HG02973 (cell line): ENCODE results near the gene GRIK3.

Source experiments
- ATAC-seq: cut with Tn5 transposase; IDR thresholded peaks from one replicate; pipeline ENCODE4 v1.9.1; 2021; ENCODE audit warnings: moderate library complexity; ENCODE audit not compliant: unreplicated experiment

Gene GRIK3

GRCh38 chr1:36982709-36983108 lies 51.6 kb downstream of the GRIK3 start:
- no peak for ATAC-seq

GRCh38 chr1:36981771-36982622 lies 52.3 kb downstream of the GRIK3 start:
- ATAC-seq = no peak

- no peak for ATAC-seq
Observed at GRCh38 chr1:36981126-36981525, 53.2 kb downstream of the GRIK3 start.

GRCh38 chr1:36977731-36978406 lies 56.4 kb downstream of the GRIK3 start:
- ATAC-seq = no peak

- ATAC-seq = no peak
Observed at GRCh38 chr1:36975642-36976041, 58.7 kb downstream of the GRIK3 start.

- no peak for ATAC-seq
Observed at GRCh38 chr1:36973056-36973455, 61.3 kb downstream of the GRIK3 start.

GRCh38 chr1:36971852-36972618 lies 62.3 kb downstream of the GRIK3 start:
- ATAC-seq = no peak

- no peak for ATAC-seq
Observed at GRCh38 chr1:36968730-36969129, 65.6 kb downstream of the GRIK3 start.

- ATAC-seq = no peak
Observed at GRCh38 chr1:36966242-36966641, 68.1 kb downstream of the GRIK3 start.

GRCh38 chr1:36965275-36966159 lies 68.8 kb downstream of the GRIK3 start:
- ATAC-seq = no peak

GRCh38 chr1:36964830-36965229 lies 69.5 kb downstream of the GRIK3 start:
- ATAC-seq = no peak

GRCh38 chr1:36963006-36963405 lies 71.3 kb downstream of the GRIK3 start:
- no peak for ATAC-seq

- no peak for ATAC-seq
Observed at GRCh38 chr1:36961062-36961615, 73.2 kb downstream of the GRIK3 start.

- no peak for ATAC-seq
Observed at GRCh38 chr1:36956570-36956969, 77.7 kb downstream of the GRIK3 start.

- ATAC-seq = no peak
Observed at GRCh38 chr1:36955016-36955415, 79.3 kb downstream of the GRIK3 start.

GRCh38 chr1:36953061-36953460 lies 81.3 kb downstream of the GRIK3 start:
- ATAC-seq = no peak

- no peak for ATAC-seq
Observed at GRCh38 chr1:36951761-36952160, 82.6 kb downstream of the GRIK3 start.

GRCh38 chr1:36951292-36951750 lies 83.0 kb downstream of the GRIK3 start:
- ATAC-seq = no peak

GRCh38 chr1:36950604-36951291 lies 83.6 kb downstream of the GRIK3 start:
- ATAC-seq = no peak

- no peak for ATAC-seq
Observed at GRCh38 chr1:36948606-36949005, 85.7 kb downstream of the GRIK3 start.
